Fibroblast of pulmonary artery (primary cell): ENCODE data around the gene BOLA1.
"Not testable (repeated sequence)": the region's sequence is repeated elsewhere in the genome, so short reads cannot be mapped to it uniquely, and the experiment has no call there.

Experiments
- DNase-seq: peaks from one replicate; pipeline ENCODE4 v3.0.0-alpha.2; 2010; ENCODE audit warnings: low read depth
- H3K4me3 ChIP-seq: replicated peaks from 2 replicates; pipeline ENCODE4 v1.5.1; 2011; ENCODE audit warnings: low read depth, mild to moderate bottlenecking, control low read depth, low read length, moderate library complexity
- TF ChIP-seq, protein P1 (sequence below): IDR thresholded peaks from 2 replicates; pipeline ENCODE4 v1.5.1; 2011; ENCODE audit warnings: mild to moderate bottlenecking, control low read depth, low read length, inconsistent platforms; ENCODE audit errors: missing control alignments

BOLA1 gene

DNA sequence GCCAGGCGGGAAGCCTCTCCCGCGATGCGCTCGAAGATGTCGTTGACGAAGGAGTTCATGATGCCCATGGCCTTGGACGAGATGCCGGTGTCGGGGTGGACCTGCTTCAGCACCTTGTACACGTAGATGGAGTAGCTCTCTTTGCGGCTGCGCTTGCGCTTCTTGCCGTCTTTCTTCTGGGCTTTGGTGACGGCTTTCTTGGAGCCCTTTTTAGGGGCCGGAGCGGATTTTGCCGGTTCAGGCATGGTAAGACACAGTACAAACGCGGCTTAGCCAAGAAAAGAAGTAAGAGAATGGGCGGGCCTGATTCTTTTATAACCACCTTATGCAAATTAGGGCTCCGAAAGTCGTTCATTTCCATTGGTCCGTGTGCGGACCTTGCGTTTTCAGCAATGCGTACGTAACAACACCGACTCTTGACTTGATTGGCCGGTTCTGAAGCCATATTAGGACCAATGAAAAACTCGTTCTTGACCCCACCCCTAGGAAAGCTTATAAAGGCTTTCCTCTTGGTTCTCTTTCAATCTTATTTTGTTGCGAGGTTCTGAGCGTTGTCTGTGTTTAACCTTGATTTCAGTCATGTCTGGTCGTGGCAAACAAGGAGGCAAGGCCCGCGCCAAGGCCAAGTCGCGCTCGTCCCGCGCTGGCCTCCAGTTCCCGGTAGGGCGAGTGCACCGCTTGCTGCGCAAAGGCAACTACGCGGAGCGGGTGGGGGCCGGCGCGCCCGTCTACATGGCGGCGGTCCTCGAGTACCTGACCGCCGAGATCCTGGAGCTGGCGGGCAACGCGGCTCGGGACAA is 12.8 kb upstream of the BOLA1 start:
- DNase-seq: peak; percentile 100
- TF ChIP-seq, protein P1, sequence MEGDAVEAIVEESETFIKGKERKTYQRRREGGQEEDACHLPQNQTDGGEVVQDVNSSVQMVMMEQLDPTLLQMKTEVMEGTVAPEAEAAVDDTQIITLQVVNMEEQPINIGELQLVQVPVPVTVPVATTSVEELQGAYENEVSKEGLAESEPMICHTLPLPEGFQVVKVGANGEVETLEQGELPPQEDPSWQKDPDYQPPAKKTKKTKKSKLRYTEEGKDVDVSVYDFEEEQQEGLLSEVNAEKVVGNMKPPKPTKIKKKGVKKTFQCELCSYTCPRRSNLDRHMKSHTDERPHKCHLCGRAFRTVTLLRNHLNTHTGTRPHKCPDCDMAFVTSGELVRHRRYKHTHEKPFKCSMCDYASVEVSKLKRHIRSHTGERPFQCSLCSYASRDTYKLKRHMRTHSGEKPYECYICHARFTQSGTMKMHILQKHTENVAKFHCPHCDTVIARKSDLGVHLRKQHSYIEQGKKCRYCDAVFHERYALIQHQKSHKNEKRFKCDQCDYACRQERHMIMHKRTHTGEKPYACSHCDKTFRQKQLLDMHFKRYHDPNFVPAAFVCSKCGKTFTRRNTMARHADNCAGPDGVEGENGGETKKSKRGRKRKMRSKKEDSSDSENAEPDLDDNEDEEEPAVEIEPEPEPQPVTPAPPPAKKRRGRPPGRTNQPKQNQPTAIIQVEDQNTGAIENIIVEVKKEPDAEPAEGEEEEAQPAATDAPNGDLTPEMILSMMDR: no peak
- peak overlapping the region; percentile 73 for H3K4me3 ChIP-seq

DNA sequence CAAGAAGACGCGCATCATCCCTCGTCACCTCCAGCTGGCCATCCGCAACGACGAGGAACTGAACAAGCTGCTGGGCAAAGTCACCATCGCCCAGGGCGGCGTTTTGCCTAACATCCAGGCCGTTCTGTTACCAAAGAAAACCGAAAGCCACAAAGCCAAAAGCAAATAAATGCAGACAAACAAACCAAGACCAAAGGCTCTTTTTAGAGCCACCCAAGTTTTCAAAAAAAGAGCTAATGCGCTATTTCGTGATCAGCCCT is 12.2 kb upstream of the BOLA1 start:
- peak overlapping the region; percentile 73 for H3K4me3 ChIP-seq
- DNase-seq: not testable (repeated sequence)

DNA sequence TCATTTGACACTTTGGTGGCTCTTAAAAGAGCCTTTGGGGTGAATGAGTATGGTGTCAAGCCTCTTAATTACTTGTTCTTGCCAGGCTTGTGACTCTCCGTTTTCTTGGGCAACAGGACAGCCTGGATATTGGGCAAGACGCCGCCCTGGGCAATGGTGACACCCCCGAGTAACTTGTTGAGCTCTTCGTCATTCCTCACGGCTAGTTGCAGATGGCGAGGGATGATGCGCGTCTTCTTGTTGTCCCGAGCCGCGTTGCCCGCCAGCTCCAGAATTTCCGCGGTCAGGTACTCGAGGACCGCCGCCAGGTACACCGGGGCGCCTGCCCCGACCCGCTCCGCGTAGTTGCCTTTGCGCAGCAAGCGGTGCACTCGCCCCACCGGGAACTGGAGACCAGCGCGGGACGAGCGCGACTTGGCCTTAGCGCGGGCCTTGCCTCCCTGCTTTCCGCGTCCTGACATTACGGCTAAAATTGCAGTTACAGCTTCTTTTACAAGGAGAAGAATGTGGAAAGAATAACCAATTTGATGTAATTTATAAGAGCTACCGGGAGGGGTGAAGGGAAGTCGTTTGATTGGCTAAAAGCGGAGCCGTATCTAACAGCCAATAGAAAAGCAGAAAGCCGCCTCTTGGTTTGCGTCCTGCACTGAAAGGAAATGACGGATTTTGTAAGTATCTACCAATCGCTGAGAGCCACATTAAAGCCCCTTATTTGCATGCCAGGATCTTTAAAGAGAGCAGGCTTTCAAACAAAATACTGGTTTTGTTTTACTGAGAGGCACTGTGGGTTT is 11.7 kb upstream of the BOLA1 start:
- peak; percentile 99 for DNase-seq
- peak overlapping the region; percentile 73 for H3K4me3 ChIP-seq
- TF ChIP-seq, protein P1: no peak

DNA sequence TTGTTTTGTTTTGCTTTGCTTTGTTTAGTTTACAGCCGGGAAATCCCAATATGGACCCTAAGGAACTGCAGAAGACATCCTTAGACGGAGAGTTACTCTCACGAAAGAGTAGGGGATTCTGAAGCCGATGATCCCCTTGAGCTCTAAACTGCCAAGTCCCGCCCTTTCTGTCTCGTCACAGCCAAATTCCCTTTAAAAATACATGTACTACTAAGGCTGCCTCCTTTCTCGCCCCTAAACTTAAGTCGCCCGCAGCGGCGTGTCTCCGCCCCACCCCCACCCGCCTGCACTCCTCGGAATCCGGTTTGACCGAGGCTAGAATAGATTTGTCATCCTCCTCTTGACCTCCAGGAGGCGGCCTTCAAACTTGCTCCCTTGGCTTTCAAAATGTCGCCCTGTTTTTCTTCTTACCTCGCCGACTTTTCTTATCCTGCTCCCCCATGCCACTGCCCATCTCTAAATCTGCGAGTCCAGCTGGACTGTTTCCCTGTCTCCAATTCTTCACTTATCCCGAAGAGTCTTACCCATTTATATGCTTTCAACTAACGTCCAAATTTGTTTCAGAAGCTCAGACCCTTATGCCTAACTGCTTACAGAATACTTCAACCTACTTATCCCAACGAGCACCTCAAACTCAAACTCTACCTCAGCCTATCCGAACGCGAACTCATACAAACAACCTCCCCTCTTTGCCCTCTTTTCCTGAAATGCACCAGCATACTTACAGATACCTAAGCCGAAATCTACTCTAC is 10.9 kb upstream of the BOLA1 start:
- peak; percentile 92 for DNase-seq
- peak overlapping the region; percentile 73 for H3K4me3 ChIP-seq
- TF ChIP-seq, protein P1: peak; percentile 67

DNA sequence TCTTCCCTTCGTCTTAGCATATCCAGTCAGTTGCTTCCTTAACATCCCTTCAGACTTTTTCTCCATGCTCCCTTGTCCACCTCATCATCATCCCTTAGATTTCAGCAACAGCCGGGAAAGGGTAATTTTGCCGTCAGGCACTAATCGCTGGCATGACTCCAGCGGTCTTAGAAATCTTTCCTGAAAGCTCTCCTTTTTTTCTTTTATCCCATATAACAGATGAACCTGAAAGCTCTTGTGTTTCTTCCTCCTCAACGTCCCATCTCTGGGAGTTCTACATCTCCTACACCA is 10.4 kb upstream of the BOLA1 start:
- TF ChIP-seq, protein P1: no peak
- peak overlapping the region; percentile 73 for H3K4me3 ChIP-seq
- DNase-seq: peak; percentile 65

DNA sequence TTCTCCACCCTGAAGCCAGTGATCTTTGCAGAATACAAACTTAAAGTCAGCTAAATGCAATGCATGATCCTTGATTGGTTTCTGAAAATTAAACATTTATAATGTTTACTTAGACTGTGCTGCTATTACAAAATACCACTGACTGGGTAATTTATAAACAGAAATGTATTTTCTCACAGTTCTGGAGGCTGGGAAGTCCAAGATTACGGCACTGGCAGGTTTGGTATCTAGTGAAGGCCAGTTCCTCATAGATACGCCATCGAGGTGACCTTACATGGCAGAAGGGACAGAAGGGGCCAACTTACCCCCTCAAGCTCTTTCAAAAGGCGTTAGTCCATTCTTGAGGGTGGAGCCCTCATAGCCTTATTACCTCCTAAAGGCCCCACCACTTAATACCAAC is 2.8 kb upstream of the BOLA1 start:
- H3K4me3 ChIP-seq: no peak overlapping the region
- DNase-seq: no peak
- TF ChIP-seq, protein P1: no peak

DNA sequence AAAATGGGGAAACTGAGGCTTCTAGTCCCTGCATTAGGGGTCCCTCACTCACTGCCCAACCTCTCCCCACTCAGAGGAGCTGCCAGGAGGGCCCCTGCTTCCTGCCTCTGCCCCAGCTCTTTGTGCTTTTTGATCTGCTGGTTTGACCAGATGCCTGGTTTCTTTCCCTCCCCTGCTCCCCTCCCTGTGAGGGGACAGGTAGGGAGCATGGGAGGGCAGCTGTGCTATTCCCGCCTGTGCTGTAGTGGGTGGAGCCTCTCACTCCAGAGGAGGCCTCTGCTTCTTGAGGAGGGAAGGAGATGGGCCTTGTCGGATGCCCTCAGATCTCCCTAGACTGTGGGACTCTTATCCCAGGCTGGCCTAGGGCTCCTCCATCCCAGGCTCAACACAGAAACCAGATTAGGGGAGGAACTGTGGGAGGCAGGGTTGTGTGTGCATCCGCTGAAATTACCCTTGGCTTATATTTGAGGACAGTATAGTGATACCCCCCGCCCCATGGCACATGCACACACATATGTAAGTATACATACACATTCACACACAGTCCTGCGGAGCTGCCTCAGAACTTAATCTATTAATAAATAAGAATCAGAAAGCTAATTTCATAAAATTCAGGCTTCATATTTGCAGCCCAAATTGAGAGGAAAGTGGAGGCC is 4.6 kb downstream of the BOLA1 start:
- no peak for DNase-seq
- H3K4me3 ChIP-seq: no peak overlapping the region
- TF ChIP-seq, protein P1: no peak
